MM.1S (cell line): ENCODE results near the gene GJB6.

Source experiments
- EZH2phosphoT487 ChIP-seq: fragments of 300-600 bp; sonication (generic); IDR thresholded peaks from 2 replicates; pipeline ENCODE4 v1.6.1; 2018; ENCODE audit warnings: antibody characterized with exemption, low read length
- TF ChIP-seq, protein P1 (sequence below): fragments of 300-600 bp; sonication (generic); IDR thresholded peaks from 2 replicates; pipeline ENCODE4 v1.5.1; 2016; ENCODE audit warnings: antibody characterized with exemption, low read length, mixed read lengths

DNA sequence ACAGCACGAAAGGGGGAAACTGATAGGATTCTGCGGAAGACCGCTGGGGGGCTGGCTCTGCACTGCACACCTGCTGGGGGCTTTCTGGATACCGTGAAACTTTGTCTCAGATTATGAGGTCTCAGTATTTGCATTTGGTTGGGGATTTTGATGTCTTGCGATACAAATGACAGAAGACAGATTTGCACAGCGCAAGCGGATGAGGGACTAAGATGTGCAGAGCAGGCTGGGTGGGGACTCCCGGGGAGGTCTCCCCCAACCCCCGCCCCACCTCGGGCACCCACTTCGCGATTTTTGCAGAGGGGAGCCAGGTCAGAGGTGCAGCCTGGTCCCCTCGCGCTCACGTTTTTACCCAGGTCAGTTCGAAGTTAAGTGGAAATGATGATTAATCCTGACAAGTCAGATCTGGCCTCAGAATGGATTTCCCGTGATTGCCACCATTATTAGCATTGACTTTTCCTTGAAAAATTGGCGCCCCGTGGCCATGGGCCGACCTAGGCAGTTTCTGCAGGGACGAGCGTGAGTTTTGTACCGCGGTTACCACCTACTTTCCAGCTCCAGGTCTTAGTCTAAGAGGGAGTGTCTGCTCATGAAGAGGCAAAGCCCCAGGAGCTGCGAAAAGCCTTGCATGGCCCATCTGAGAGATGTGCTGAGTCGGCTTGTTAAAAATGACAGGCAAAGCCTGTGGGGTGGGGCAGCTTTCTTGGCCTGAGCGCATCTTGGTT lies 38.0 kb downstream of the GJB6 start:
- TF ChIP-seq, protein P1, sequence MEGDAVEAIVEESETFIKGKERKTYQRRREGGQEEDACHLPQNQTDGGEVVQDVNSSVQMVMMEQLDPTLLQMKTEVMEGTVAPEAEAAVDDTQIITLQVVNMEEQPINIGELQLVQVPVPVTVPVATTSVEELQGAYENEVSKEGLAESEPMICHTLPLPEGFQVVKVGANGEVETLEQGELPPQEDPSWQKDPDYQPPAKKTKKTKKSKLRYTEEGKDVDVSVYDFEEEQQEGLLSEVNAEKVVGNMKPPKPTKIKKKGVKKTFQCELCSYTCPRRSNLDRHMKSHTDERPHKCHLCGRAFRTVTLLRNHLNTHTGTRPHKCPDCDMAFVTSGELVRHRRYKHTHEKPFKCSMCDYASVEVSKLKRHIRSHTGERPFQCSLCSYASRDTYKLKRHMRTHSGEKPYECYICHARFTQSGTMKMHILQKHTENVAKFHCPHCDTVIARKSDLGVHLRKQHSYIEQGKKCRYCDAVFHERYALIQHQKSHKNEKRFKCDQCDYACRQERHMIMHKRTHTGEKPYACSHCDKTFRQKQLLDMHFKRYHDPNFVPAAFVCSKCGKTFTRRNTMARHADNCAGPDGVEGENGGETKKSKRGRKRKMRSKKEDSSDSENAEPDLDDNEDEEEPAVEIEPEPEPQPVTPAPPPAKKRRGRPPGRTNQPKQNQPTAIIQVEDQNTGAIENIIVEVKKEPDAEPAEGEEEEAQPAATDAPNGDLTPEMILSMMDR: no peak
- no peak for TF ChIP-seq EZH2phosphoT487
